ENCODE results near the gene CDC14A.

DNA sequence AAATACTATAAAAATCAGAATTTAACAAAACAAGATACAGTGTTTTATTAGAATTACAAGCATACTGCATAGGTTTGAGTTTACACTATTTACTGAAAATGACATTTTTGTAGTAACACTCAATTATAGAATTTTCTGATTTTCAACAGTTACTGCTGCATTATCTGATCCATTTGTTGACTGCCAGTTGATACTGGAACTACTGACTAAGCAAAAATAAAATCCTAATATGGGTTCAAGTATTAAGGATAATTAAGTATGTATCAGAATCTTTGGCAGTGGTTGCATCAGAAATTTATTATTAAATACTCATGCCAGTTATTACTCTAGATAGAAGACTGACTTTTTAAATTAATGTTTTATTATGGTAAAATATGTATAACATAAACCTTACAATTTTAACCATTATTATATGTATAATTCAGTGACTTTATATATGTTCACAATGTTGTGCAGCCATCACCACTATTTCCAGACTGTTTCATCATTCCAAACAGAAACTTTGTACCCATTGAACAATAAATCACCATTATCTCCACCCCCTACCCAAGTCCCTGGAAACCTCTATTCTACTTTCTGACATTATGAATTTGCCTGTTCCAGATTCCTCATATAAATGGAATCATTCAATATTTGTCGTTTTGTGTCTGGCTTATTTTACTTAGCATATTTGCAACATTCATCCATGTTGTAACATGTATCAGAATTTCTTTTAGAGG lies 127.5 kb downstream of the CDC14A start:
- TF ChIP-seq EP300 (IDR thresholded peaks at IDR 0.05; ENCODE audit: borderline replicate concordance in 1 of 2, low read depth in 2 of 2, low read length in 2 of 2): no peak
- TF ChIP-seq CREB1 (IDR thresholded peaks at IDR 0.05): no peak

Data from H1 (cell line).